Measurements from ENCODE around the gene KCNMB2. TPM values are rescaled to one million over a fixed set of nuclear protein-coding genes. Genes with fewer than 3 reads are reported as not detected.

KCNMB2 gene
- polyA plus RNA-seq, 2 of the 4 experiments (the other 2 are of a cell fraction), result not detected

- POLR2A ChIA-PET, result no interaction called here
- Histone ChIP-seq H3K4me1 (no peaks in the 10 kb centered on the region), H3K27ac (no peak overlapping the region), H3K4me3 (no peak overlapping the region), H3K9me3 (no peaks in the 10 kb centered on the region), H3K4me2 (no peak overlapping the region)
- TF ChIP-seq, protein P1, sequence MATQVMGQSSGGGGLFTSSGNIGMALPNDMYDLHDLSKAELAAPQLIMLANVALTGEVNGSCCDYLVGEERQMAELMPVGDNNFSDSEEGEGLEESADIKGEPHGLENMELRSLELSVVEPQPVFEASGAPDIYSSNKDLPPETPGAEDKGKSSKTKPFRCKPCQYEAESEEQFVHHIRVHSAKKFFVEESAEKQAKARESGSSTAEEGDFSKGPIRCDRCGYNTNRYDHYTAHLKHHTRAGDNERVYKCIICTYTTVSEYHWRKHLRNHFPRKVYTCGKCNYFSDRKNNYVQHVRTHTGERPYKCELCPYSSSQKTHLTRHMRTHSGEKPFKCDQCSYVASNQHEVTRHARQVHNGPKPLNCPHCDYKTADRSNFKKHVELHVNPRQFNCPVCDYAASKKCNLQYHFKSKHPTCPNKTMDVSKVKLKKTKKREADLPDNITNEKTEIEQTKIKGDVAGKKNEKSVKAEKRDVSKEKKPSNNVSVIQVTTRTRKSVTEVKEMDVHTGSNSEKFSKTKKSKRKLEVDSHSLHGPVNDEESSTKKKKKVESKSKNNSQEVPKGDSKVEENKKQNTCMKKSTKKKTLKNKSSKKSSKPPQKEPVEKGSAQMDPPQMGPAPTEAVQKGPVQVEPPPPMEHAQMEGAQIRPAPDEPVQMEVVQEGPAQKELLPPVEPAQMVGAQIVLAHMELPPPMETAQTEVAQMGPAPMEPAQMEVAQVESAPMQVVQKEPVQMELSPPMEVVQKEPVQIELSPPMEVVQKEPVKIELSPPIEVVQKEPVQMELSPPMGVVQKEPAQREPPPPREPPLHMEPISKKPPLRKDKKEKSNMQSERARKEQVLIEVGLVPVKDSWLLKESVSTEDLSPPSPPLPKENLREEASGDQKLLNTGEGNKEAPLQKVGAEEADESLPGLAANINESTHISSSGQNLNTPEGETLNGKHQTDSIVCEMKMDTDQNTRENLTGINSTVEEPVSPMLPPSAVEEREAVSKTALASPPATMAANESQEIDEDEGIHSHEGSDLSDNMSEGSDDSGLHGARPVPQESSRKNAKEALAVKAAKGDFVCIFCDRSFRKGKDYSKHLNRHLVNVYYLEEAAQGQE (IDR thresholded peaks at IDR 0.05), result no peak
- TF ChIP-seq MAFK (IDR thresholded peaks at IDR 0.05; ENCODE audit: partially characterized antibody) (no peak), NR3C1 (IDR thresholded peaks at IDR 0.05) (no peak), NPAS2 (CRISPR knock-in tag; IDR thresholded peaks at IDR 0.05; ENCODE audit: borderline replicate concordance) (no peak), NFE2L2 (conservative IDR thresholded peaks at IDR 0.05; ENCODE audit: low read length) (no peak), CHD2 (IDR thresholded peaks at IDR 0.05; ENCODE audit: low read length, partially characterized antibody) (no peak), RAD21 (conservative IDR thresholded peaks at IDR 0.05 in 1 of 2, IDR thresholded peaks at IDR 0.05 in 1 of 2) (no peak), MYC (IDR thresholded peaks at IDR 0.05; ENCODE audit: borderline replicate concordance, low read length) (no peak), JUNB (IDR thresholded peaks at IDR 0.05) (no peak), HMGXB4 (CRISPR knock-in tag; IDR thresholded peaks at IDR 0.05; ENCODE audit: borderline replicate concordance) (no peak), POLR2A (IDR thresholded peaks at IDR 0.05; ENCODE audit: low read length) (no peak), SMC3 (IDR thresholded peaks at IDR 0.05) (no peak), FOSB (CRISPR knock-in tag; IDR thresholded peaks at IDR 0.05) (no peak), HOXB13 (CRISPR knock-in tag; IDR thresholded peaks at IDR 0.05; ENCODE audit: low read depth) (no peak), FOSL2 (IDR thresholded peaks at IDR 0.05) (no peak), FOSL2 (CRISPR knock-in tag; IDR thresholded peaks at IDR 0.05) (no peak), CBX8 (IDR thresholded peaks at IDR 0.05) (no peak)
- TF ChIP-seq, protein P2, sequence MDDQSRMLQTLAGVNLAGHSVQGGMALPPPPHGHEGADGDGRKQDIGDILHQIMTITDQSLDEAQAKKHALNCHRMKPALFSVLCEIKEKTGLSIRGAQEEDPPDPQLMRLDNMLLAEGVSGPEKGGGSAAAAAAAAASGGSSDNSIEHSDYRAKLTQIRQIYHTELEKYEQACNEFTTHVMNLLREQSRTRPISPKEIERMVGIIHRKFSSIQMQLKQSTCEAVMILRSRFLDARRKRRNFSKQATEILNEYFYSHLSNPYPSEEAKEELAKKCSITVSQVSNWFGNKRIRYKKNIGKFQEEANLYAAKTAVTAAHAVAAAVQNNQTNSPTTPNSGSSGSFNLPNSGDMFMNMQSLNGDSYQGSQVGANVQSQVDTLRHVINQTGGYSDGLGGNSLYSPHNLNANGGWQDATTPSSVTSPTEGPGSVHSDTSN (IDR thresholded peaks at IDR 0.05), result no peak
- TF ChIP-seq, protein P3, sequence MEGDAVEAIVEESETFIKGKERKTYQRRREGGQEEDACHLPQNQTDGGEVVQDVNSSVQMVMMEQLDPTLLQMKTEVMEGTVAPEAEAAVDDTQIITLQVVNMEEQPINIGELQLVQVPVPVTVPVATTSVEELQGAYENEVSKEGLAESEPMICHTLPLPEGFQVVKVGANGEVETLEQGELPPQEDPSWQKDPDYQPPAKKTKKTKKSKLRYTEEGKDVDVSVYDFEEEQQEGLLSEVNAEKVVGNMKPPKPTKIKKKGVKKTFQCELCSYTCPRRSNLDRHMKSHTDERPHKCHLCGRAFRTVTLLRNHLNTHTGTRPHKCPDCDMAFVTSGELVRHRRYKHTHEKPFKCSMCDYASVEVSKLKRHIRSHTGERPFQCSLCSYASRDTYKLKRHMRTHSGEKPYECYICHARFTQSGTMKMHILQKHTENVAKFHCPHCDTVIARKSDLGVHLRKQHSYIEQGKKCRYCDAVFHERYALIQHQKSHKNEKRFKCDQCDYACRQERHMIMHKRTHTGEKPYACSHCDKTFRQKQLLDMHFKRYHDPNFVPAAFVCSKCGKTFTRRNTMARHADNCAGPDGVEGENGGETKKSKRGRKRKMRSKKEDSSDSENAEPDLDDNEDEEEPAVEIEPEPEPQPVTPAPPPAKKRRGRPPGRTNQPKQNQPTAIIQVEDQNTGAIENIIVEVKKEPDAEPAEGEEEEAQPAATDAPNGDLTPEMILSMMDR (IDR thresholded peaks at IDR 0.05), result no peak
- TF ChIP-seq, protein P4, sequence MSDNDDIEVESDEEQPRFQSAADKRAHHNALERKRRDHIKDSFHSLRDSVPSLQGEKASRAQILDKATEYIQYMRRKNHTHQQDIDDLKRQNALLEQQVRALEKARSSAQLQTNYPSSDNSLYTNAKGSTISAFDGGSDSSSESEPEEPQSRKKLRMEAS (IDR thresholded peaks at IDR 0.05), result no peak
- TF ChIP-seq, protein P5, sequence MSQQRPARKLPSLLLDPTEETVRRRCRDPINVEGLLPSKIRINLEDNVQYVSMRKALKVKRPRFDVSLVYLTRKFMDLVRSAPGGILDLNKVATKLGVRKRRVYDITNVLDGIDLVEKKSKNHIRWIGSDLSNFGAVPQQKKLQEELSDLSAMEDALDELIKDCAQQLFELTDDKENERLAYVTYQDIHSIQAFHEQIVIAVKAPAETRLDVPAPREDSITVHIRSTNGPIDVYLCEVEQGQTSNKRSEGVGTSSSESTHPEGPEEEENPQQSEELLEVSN (IDR thresholded peaks at IDR 0.05; ENCODE audit: borderline replicate concordance, low read depth), result no peak
- DNase-seq (ENCODE audit: low read depth in 1 of 2, low spot score in 1 of 2) (no peak), ATAC-seq (no peak), FAIRE-seq (no peak)
- CTCF ChIA-PET, result no interaction called here
- 0% methylated on average over 1 of the region's 1 CpG for WGBS (ENCODE audit: missing lambda C conversion rate)
Observed at GRCh38 chr3:178718995-178719635, 182.9 kb downstream of the KCNMB2 start.

Measured in A549 (cell line).